Endodermal cell (in vitro differentiated cells): Measurements from ENCODE around the gene FKRP. TPM values are rescaled to one million over a fixed set of nuclear protein-coding genes. Genes with fewer than 3 reads are reported as not detected.
A peak's percentile ranks its signal among the peaks of the same experiment; 100 is the strongest.

ENCODE experiments used
- DNase-seq: peaks from one replicate; pipeline ENCODE4 v3.0.0-alpha.2; 2017
- H3K27ac ChIP-seq: 2 replicates; pipeline ENCODE4 v1.5.1; 2013; ENCODE audit warnings: mild to moderate bottlenecking, low read depth, low read length, moderate library complexity
- H3K27me3 ChIP-seq: 2 replicates; pipeline ENCODE4 v1.6.1; 2013; ENCODE audit warnings: mild to moderate bottlenecking, low read length, moderate library complexity; ENCODE audit not compliant: insufficient read depth, control insufficient read depth, poor library complexity, severe bottlenecking
- H3K36me3 ChIP-seq: 2 replicates; pipeline ENCODE4 v1.7.0; 2013; ENCODE audit warnings: mild to moderate bottlenecking, low read length, moderate library complexity; ENCODE audit not compliant: control insufficient read depth, insufficient read depth
- H3K4me1 ChIP-seq: one replicate; pipeline ENCODE4 v1.7.0; 2013; ENCODE audit warnings: low read length; ENCODE audit not compliant: control insufficient read depth, insufficient read depth
- H3K4me3 ChIP-seq: 2 replicates; pipeline ENCODE4 v1.5.1; 2013; ENCODE audit warnings: mild to moderate bottlenecking, low read length, moderate library complexity
- H3K9ac ChIP-seq: 2 replicates; pipeline ENCODE4 v1.6.1; 2013; ENCODE audit warnings: mild to moderate bottlenecking, low read length, moderate library complexity; ENCODE audit not compliant: poor library complexity, severe bottlenecking; ENCODE audit errors: extremely low read depth
- H3K9me3 ChIP-seq: 2 replicates; pipeline ENCODE4 v1.6.1; 2013; ENCODE audit warnings: mild to moderate bottlenecking, low read length, moderate library complexity; ENCODE audit not compliant: control insufficient read depth
- H3K27ac Mint-ChIP-seq: 2 replicates; pipeline ENCODE4 v1.8.0; 2020; ENCODE audit warnings: mixed read lengths
- H3K27me3 Mint-ChIP-seq: 2 replicates; pipeline ENCODE4 v1.8.0; 2021; ENCODE audit warnings: mild to moderate bottlenecking, mixed read lengths; ENCODE audit not compliant: insufficient read depth
- H3K36me3 Mint-ChIP-seq: 2 replicates; pipeline ENCODE4 v1.8.0; 2020; ENCODE audit warnings: low read depth, mixed read lengths
- H3K4me1 Mint-ChIP-seq: 2 replicates; pipeline ENCODE4 v1.8.0; 2020; ENCODE audit warnings: mixed read lengths
- H3K4me3 Mint-ChIP-seq: 2 replicates; pipeline ENCODE4 v1.8.0; 2020; ENCODE audit warnings: mild to moderate bottlenecking, moderate library complexity, mixed read lengths
- H3K9me3 Mint-ChIP-seq: 2 replicates; pipeline ENCODE4 v1.8.0; 2020; ENCODE audit warnings: mild to moderate bottlenecking, mixed read lengths
- CTCF ChIP-seq: fragments of 200-600 bp; sonication (generic); conservative IDR thresholded peaks from 2 replicates; pipeline ENCODE4 v1.5.0; 2021; ENCODE audit warnings: antibody characterized with exemption, mild to moderate bottlenecking
- WGBS, 2 experiments: methylation state at CpG; one replicate each; pipeline versions ENCODE4 v1.1.5 to v1.1.7; 2013; ENCODE audit warnings: missing lambda C conversion rate in 2 of 2, mixed read lengths in 1 of 2; ENCODE audit not compliant: insufficient coverage in 1 of 2, insufficient read length in 1 of 2; 5-methylcytosine and 5-hydroxymethylcytosine counted together
- total RNA-seq, 2 donors: library from RNA; stranded (reverse); fragmentation: NEBNext Ultra II Directional in 1 of 2; extraction: Animal tissue kit (Norgen Biotek cat#: 25700) in 1 of 2; gene quantifications; 2 replicates in 1 of 2; 3 replicates in 1 of 2; pipeline ENCODE4 v1.2.1, GENCODE V29; 2021

Gene FKRP
- total RNA-seq, 2 donors from 2014 or later = 19.8 to 33.7 TPM

GRCh38 chr19:46737298-46737654 lies 8.6 kb upstream of the FKRP start:
- no peak overlapping the region for H3K27ac ChIP-seq

GRCh38 chr19:46737761-46738171 lies 8.1 kb upstream of the FKRP start:
- H3K27ac ChIP-seq = no peak overlapping the region
- peaks cover 50% of the 10 kb centered on the region for H3K36me3 ChIP-seq
- H3K27ac Mint-ChIP-seq = no peak overlapping the region
- H3K4me3 Mint-ChIP-seq = no peak overlapping the region
- H3K4me3 ChIP-seq = no peak overlapping the region
- no peaks in the 10 kb centered on the region for H3K4me1 ChIP-seq
- no peak overlapping the region for H3K9ac ChIP-seq
- peaks cover 16% of the 10 kb centered on the region for H3K4me1 Mint-ChIP-seq
- TF ChIP-seq CTCF = no peak
- H3K27me3 Mint-ChIP-seq = no peaks in the 10 kb centered on the region
- no peaks in the 10 kb centered on the region for H3K27me3 ChIP-seq
- peaks cover 60% of the 10 kb centered on the region for H3K36me3 Mint-ChIP-seq
- no peak for DNase-seq
- H3K9me3 ChIP-seq = no peaks in the 10 kb centered on the region
- 93 to 97% methylated on average over 12 to 19 of the region's 19 CpGs for WGBS, 2 experiments
- H3K9me3 Mint-ChIP-seq = no peaks in the 10 kb centered on the region

More at GRCh38 chr19:46737298-46737654, 8.6 kb upstream of the FKRP start:
- TF ChIP-seq CTCF = no peak
- Histone ChIP-seq H3K36me3 (peaks cover 55% of the 10 kb centered on the region), H3K27me3 (no peaks in the 10 kb centered on the region), H3K9me3 (no peaks in the 10 kb centered on the region), H3K9ac (no peak overlapping the region), H3K4me3 (no peak overlapping the region), H3K4me1 (no peaks in the 10 kb centered on the region)
- no peak for DNase-seq
- H3K27ac Mint-ChIP-seq = no peak overlapping the region
- H3K9me3 Mint-ChIP-seq = no peaks in the 10 kb centered on the region
- peaks cover 60% of the 10 kb centered on the region for H3K36me3 Mint-ChIP-seq
- H3K4me3 Mint-ChIP-seq = no peak overlapping the region
- peaks cover 13% of the 10 kb centered on the region for H3K4me1 Mint-ChIP-seq
- no peaks in the 10 kb centered on the region for H3K27me3 Mint-ChIP-seq
- 95% methylated on average over 7 of the region's 7 CpGs for WGBS, 2 experiments

- H3K9ac ChIP-seq = no peak overlapping the region
- no peaks in the 10 kb centered on the region for H3K4me1 ChIP-seq
- H3K27ac ChIP-seq = no peak overlapping the region
Observed at GRCh38 chr19:46739290-46739771, 6.5 kb upstream of the FKRP start.

More at GRCh38 chr19:46739290-46739771, 6.5 kb upstream of the FKRP start:
- no peaks in the 10 kb centered on the region for H3K27me3 Mint-ChIP-seq
- H3K9me3 ChIP-seq = no peaks in the 10 kb centered on the region
- H3K36me3 ChIP-seq = peaks cover 35% of the 10 kb centered on the region
- WGBS, 2 experiments = 94 to 97% methylated on average over 13 to 14 of the region's 14 CpGs
- no peak overlapping the region for H3K4me3 ChIP-seq
- peaks cover 45% of the 10 kb centered on the region for H3K36me3 Mint-ChIP-seq
- no peaks in the 10 kb centered on the region for H3K27me3 ChIP-seq
- peak overlapping the region; percentile 81 for H3K27ac Mint-ChIP-seq
- H3K4me3 Mint-ChIP-seq = no peak overlapping the region
- no peaks in the 10 kb centered on the region for H3K9me3 Mint-ChIP-seq
- peaks cover 17% of the 10 kb centered on the region for H3K4me1 Mint-ChIP-seq
- TF ChIP-seq CTCF = no peak
- no peak for DNase-seq
